NCI-H82 (cell line): ENCODE data around the gene EGFR.

ENCODE experiments used
- DNase-seq: peaks from one replicate; lab custom pipeline; 2025; lab: John Stamatoyannopoulos, UW

Gene EGFR

GRCh38 chr7:55018361-55019190 lies at the start of gene EGFR:
Gene EGFR, plus strand, starts transcription at chr7:55019017. Its CDS starts 261 bp downstream, at chr7:55019278.
- no peak for DNase-seq

GRCh38 chr7:54969208-54969967 lies 49.4 kb upstream of the EGFR start:
- no peak for DNase-seq

- DNase-seq = no peak
These were observed 46.0 kb upstream of the EGFR start for GRCh38 chr7:54972733-54973294.

- DNase-seq = no peak
These were observed 40.3 kb upstream of the EGFR start for GRCh38 chr7:54978364-54979116.

GRCh38 chr7:54980521-54980920 lies 38.3 kb upstream of the EGFR start:
- DNase-seq = no peak

- DNase-seq = no peak
These were observed 36.9 kb upstream of the EGFR start for GRCh38 chr7:54981913-54982312.

- no peak for DNase-seq
These were observed 33.1 kb upstream of the EGFR start for GRCh38 chr7:54985426-54986330.

- no peak for DNase-seq
These were observed 32.1 kb upstream of the EGFR start for GRCh38 chr7:54986716-54987115.

- DNase-seq = no peak
These were observed 31.0 kb upstream of the EGFR start for GRCh38 chr7:54987772-54988171.

- no peak for DNase-seq
These were observed 30.3 kb upstream of the EGFR start for GRCh38 chr7:54988516-54988915.

GRCh38 chr7:54989453-54990225 lies 29.2 kb upstream of the EGFR start:
- no peak for DNase-seq

- DNase-seq = no peak
These were observed 27.5 kb upstream of the EGFR start for GRCh38 chr7:54991341-54991740.

GRCh38 chr7:54992871-54993475 lies 25.8 kb upstream of the EGFR start:
- no peak for DNase-seq

GRCh38 chr7:54995166-54995565 lies 23.7 kb upstream of the EGFR start:
- DNase-seq = no peak

GRCh38 chr7:54995610-54996363 lies 23.0 kb upstream of the EGFR start:
- DNase-seq = no peak

- no peak for DNase-seq
These were observed 22.4 kb upstream of the EGFR start for GRCh38 chr7:54996391-54996790.

- no peak for DNase-seq
These were observed 14.2 kb upstream of the EGFR start for GRCh38 chr7:55004579-55004978.

- DNase-seq = no peak
These were observed 13.5 kb upstream of the EGFR start for GRCh38 chr7:55005241-55005851.

- DNase-seq = no peak
These were observed 12.3 kb upstream of the EGFR start for GRCh38 chr7:55006499-55006898.
